Glomerular visceral epithelial cell (primary cell): ENCODE measurements around the gene SETD2.
A peak's percentile ranks its signal among the peaks of the same experiment; 100 is the strongest.
"Not testable (repeated sequence)": the region's sequence is repeated elsewhere in the genome, so short reads cannot be mapped to it uniquely, and the experiment has no call there.

Experiments used
- DNase-seq: peaks from one replicate; pipeline ENCODE4 v3.0.0-alpha.2; 2016; ENCODE audit errors: extremely low spot score

The SETD2 gene

GRCh38 chr3:47103619-47104018, 60.3 kb downstream of the SETD2 start:
- no peak for DNase-seq

GRCh38 chr3:47102081-47102600, 61.8 kb downstream of the SETD2 start:
- no peak for DNase-seq

GRCh38 chr3:47098910-47099309, 65.0 kb downstream of the SETD2 start:
- DNase-seq, result no peak

GRCh38 chr3:47097864-47098263, 66.0 kb downstream of the SETD2 start:
- no peak for DNase-seq

GRCh38 chr3:47096959-47097358, 67.0 kb downstream of the SETD2 start:
- peak; percentile 54 for DNase-seq

GRCh38 chr3:47092090-47092489, 71.8 kb downstream of the SETD2 start:
- no peak for DNase-seq

- DNase-seq, result no peak
Observed at GRCh38 chr3:47089630-47090029, 74.3 kb downstream of the SETD2 start.

GRCh38 chr3:47086071-47086470, 77.8 kb downstream of the SETD2 start:
- DNase-seq, result no peak

- no peak for DNase-seq
Observed at GRCh38 chr3:47083786-47084185, 80.1 kb downstream of the SETD2 start.

GRCh38 chr3:47082519-47082918, 81.4 kb downstream of the SETD2 start:
- no peak for DNase-seq

GRCh38 chr3:47079432-47079831, 84.5 kb downstream of the SETD2 start:
- no peak for DNase-seq

- DNase-seq, result no peak
Observed at GRCh38 chr3:47073685-47074084, 90.2 kb downstream of the SETD2 start.

- no peak for DNase-seq
Observed at GRCh38 chr3:47070770-47071169, 93.1 kb downstream of the SETD2 start.

GRCh38 chr3:47066259-47066658, 97.7 kb downstream of the SETD2 start:
- DNase-seq, result not testable (repeated sequence)

GRCh38 chr3:47065681-47066080, 98.2 kb downstream of the SETD2 start:
- DNase-seq, result no peak

- no peak for DNase-seq
Observed at GRCh38 chr3:47065058-47065457, 98.9 kb downstream of the SETD2 start.

GRCh38 chr3:47057212-47057671, 106.7 kb downstream of the SETD2 start:
- no peak for DNase-seq

- no peak for DNase-seq
Observed at GRCh38 chr3:47056705-47057104, 107.2 kb downstream of the SETD2 start.

GRCh38 chr3:47054412-47054811, 109.5 kb downstream of the SETD2 start:
- DNase-seq, result no peak

GRCh38 chr3:47047673-47048072, 116.2 kb downstream of the SETD2 start:
- no peak for DNase-seq

GRCh38 chr3:47047069-47047468, 116.8 kb downstream of the SETD2 start:
- no peak for DNase-seq

GRCh38 chr3:47042231-47042791, 121.6 kb downstream of the SETD2 start:
- DNase-seq, result no peak

- no peak for DNase-seq
Observed at GRCh38 chr3:47041114-47041513, 122.8 kb downstream of the SETD2 start.

GRCh38 chr3:47037302-47037701, 126.6 kb downstream of the SETD2 start:
- not testable (repeated sequence) for DNase-seq
